Neural crest cell (in vitro differentiated cells): ENCODE data around the gene CLASP1. TPM values are rescaled to one million over a fixed set of nuclear protein-coding genes. Genes with fewer than 3 reads are reported as not detected.
"Not testable (repeated sequence)": the region's sequence is repeated elsewhere in the genome, so short reads cannot be mapped to it uniquely, and the experiment has no call there.

ENCODE experiments used
- DNase-seq: peaks from one replicate; pipeline ENCODE4 v3.0.0; 2021; ENCODE audit warnings: low read depth, mixed read lengths, low spot score
- H3K27ac Mint-ChIP-seq: one replicate; pipeline ENCODE4 v1.8.0; 2021; ENCODE audit warnings: mild to moderate bottlenecking, mixed read lengths; ENCODE audit not compliant: unreplicated experiment
- H3K27me3 Mint-ChIP-seq: 2 replicates; pipeline ENCODE4 v1.8.0; 2021; ENCODE audit warnings: low read depth, mild to moderate bottlenecking, mixed read lengths
- H3K36me3 Mint-ChIP-seq: 2 replicates; pipeline ENCODE4 v1.8.0; 2021; ENCODE audit warnings: low read depth, mild to moderate bottlenecking, mixed read lengths
- H3K4me1 Mint-ChIP-seq: 2 replicates; pipeline ENCODE4 v1.8.0; 2021; ENCODE audit warnings: mixed read lengths
- H3K4me3 Mint-ChIP-seq: one replicate; pipeline ENCODE4 v1.8.0; 2021; ENCODE audit warnings: mild to moderate bottlenecking, mixed read lengths
- H3K9me3 Mint-ChIP-seq: 2 replicates; pipeline ENCODE4 v1.8.0; 2021; ENCODE audit warnings: mixed read lengths
- total RNA-seq: library from RNA; stranded (reverse); gene quantifications from 2 replicates; pipeline ENCODE4 v1.2.1, GENCODE V29; 2021
- TF ChIP-seq, protein P1 (sequence below): fragments of 200-600 bp; sonication (generic); conservative IDR thresholded peaks from 2 replicates; pipeline ENCODE4 v1.5.0; 2021; ENCODE audit warnings: antibody characterized with exemption, mild to moderate bottlenecking

The CLASP1 gene
- total RNA-seq, 1 donor from 2014 or later, result 95.8 TPM

DNA sequence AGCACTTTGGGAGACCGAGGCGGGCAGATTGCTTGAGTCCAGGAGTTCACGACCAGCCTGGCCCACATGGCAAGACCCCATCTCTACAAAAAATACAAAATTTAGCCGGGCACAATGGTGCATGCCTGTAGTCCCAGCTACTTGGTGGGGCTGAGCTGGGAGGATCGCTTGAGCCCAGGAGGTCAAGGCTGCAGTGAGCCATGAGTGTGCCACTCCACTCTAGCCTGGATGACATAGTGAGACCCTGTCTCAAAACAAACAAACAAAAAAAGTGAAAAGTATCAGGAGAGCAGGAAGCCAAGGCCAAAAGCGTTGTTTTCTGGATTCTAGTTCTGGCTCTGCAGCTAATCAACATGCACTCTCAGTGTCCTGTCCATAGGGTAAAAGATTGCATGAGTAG, 10.7 kb upstream of the CLASP1 start:
- no peak overlapping the region for H3K4me3 Mint-ChIP-seq

DNA sequence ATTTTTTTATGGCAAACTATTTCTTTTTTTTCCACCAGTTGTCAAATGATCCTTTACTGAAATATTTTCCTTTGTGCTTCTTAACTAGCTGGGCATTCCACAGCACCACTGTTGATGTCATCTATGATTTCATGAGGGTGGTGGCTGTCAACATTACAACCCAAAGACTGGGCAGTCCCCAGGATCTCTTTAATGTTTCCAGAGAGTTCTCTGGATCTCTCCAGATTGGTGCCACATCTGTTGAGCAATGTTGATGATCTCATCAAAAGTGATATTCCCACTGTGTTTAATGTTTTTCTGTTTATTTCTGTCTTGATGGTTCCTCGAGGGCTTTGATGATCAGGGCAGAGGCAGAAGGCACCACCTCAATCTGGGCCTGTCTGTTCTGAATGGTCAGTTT, 9.1 kb upstream of the CLASP1 start:
- H3K4me3 Mint-ChIP-seq, H3K4me1 Mint-ChIP-seq, H3K36me3 Mint-ChIP-seq, DNase-seq, H3K27ac Mint-ChIP-seq, H3K9me3 Mint-ChIP-seq, H3K27me3 Mint-ChIP-seq: not testable (repeated sequence)

More for the DNA sequence above, 10.7 kb upstream of the CLASP1 start:
- TF ChIP-seq, protein P1, sequence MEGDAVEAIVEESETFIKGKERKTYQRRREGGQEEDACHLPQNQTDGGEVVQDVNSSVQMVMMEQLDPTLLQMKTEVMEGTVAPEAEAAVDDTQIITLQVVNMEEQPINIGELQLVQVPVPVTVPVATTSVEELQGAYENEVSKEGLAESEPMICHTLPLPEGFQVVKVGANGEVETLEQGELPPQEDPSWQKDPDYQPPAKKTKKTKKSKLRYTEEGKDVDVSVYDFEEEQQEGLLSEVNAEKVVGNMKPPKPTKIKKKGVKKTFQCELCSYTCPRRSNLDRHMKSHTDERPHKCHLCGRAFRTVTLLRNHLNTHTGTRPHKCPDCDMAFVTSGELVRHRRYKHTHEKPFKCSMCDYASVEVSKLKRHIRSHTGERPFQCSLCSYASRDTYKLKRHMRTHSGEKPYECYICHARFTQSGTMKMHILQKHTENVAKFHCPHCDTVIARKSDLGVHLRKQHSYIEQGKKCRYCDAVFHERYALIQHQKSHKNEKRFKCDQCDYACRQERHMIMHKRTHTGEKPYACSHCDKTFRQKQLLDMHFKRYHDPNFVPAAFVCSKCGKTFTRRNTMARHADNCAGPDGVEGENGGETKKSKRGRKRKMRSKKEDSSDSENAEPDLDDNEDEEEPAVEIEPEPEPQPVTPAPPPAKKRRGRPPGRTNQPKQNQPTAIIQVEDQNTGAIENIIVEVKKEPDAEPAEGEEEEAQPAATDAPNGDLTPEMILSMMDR, result no peak
- no peaks in the 10 kb centered on the region for H3K27me3 Mint-ChIP-seq
- no peak for DNase-seq
- H3K4me1 Mint-ChIP-seq, result no peaks in the 10 kb centered on the region
- no peak overlapping the region for H3K27ac Mint-ChIP-seq
- no peaks in the 10 kb centered on the region for H3K36me3 Mint-ChIP-seq
- H3K9me3 Mint-ChIP-seq, result no peaks in the 10 kb centered on the region

DNA sequence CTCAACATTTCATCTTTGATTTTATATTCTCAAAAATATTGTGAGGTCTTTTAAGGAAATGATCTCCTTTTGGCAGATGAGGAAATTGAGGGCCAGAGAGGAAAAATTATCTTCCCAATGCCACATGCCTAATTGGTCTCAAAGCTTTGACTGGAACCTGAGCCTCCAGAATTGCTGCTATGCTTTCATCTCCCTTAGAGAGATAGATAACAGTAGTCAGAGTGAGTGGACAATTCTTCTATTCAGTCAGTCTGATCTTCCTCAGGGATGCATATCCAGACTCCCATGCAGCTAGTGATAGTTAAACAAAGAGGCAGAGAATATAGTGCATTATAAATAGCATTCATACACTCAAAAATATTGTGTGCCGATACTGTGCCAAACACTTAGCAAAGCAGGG, 3.8 kb upstream of the CLASP1 start:
- no peak for DNase-seq
- Mint-ChIP-seq H3K4me3 (no peak overlapping the region), H3K27ac (no peak overlapping the region), H3K4me1 (peaks cover 17% of the 10 kb centered on the region), H3K9me3 (no peaks in the 10 kb centered on the region), H3K36me3 (no peaks in the 10 kb centered on the region), H3K27me3 (no peaks in the 10 kb centered on the region)
- TF ChIP-seq, protein P1, result no peak

DNA sequence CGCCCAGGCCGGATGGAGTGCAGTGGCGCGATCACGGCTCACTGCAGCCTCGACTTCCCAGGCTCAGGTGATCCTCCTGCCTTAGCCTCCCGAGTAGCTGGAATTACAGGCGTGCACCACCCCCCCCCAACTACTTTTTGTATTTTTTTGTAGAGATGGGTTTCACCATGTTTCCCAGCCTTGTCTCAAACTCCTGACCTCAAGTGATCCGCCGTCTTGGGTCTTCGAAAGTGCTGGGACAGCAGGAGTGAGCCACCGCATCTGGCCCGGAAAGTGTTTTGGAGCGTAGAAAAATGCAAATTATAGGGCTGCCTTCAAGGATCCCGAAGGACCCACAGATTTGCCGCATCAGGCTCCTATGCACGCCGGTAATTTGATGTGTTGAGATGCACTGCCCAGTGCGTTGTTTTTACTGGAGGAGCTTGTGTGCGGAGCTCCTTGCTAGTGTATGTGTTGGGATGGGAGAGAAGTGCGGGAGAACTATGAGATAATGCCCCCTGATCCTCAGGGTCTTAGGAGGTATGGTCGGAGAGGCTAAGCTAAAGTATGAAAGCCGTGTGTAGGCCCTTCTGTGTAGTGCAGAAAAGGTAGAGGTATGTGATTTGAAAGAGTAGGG, 1.2 kb upstream of the CLASP1 start:
- H3K4me3 Mint-ChIP-seq, result peak overlapping the region; percentile 96
- peaks cover 33% of the 10 kb centered on the region for H3K4me1 Mint-ChIP-seq
- TF ChIP-seq, protein P1, result no peak
- H3K36me3 Mint-ChIP-seq, result no peaks in the 10 kb centered on the region
- H3K9me3 Mint-ChIP-seq, result no peaks in the 10 kb centered on the region
- no peak for DNase-seq
- H3K27ac Mint-ChIP-seq, result peak overlapping the region; percentile 98
- no peaks in the 10 kb centered on the region for H3K27me3 Mint-ChIP-seq

DNA sequence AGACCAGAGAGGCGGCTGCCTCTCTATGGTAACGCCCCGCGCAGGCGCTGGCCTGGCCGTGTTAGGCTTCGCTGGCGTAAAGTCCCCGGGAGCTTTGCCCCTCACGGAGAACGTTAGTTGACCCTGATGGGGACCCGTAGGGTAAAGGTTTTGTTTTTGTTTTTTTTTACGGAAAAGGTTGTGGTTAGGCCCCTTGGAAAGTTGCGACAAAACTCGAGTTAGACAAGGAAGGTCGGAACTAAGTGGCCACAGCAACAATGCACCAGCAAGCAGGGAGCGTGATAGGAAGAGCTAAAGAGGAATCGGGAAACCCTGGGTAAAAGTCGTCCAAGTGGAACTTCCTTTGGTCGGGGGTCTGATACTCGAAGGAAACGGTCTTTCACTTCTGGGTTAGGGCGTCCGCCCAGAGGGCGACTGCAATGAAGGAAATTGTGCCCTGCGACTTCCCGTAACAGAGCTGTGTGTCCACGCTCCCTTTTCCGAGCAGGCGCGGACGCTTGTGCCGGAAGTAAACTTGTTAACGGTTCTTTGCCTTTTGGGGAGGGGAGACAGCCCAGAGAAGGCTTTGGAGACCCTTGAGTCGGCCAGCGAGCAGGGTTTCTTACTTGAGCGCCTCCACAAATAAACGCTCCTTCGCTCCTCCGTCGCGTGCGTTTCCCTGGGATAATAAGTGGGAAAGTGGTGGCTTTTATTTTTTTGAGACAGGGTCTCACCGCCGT, 493 bp upstream of the CLASP1 start:
- no peaks in the 10 kb centered on the region for H3K27me3 Mint-ChIP-seq
- no peaks in the 10 kb centered on the region for H3K9me3 Mint-ChIP-seq
- peak; percentile 88 for DNase-seq
- TF ChIP-seq, protein P1, result no peak
- H3K36me3 Mint-ChIP-seq, result no peaks in the 10 kb centered on the region
- H3K27ac Mint-ChIP-seq, result peak overlapping the region; percentile 98
- H3K4me1 Mint-ChIP-seq, result peaks cover 35% of the 10 kb centered on the region
- peak overlapping the region; percentile 96 for H3K4me3 Mint-ChIP-seq
